HepG2 (cell line): ENCODE results near the gene IL1R1. TPM values are rescaled to one million over a fixed set of nuclear protein-coding genes. Genes with fewer than 3 reads are reported as not detected.

Source experiments
- BATF2 ChIP-seq: sonication (generic); formaldehyde crosslinking; IDR thresholded peaks from 2 replicates; pipeline ENCODE4 v1.8.0; 2022; ENCODE audit warnings: mild to moderate bottlenecking, missing genetic modification reagents, moderate library complexity
- CERS6 ChIP-seq: sonication (generic); formaldehyde crosslinking; IDR thresholded peaks from 2 replicates; pipeline ENCODE4 v1.5.0; 2020; ENCODE audit warnings: missing genetic modification reagents
- CSRNP2 ChIP-seq: sonication (generic); formaldehyde crosslinking; conservative IDR thresholded peaks from 2 replicates; pipeline ENCODE4 v1.8.0; 2022; ENCODE audit warnings: low read depth, missing genetic modification reagents
- DR1 ChIP-seq: sonication (generic); formaldehyde crosslinking; IDR thresholded peaks from 2 replicates; pipeline ENCODE4 v1.8.0; 2021; ENCODE audit warnings: mild to moderate bottlenecking, missing genetic modification reagents, inconsistent platforms
- EEA1 ChIP-seq: sonication (generic); formaldehyde crosslinking; IDR thresholded peaks from 2 replicates; pipeline ENCODE4 v1.5.1; 2020; ENCODE audit warnings: mild to moderate bottlenecking, missing genetic modification reagents, borderline replicate concordance
- HDAC2 ChIP-seq: sonication (generic); formaldehyde crosslinking; IDR thresholded peaks from 2 replicates; pipeline ENCODE4 v1.4.0; 2020; ENCODE audit warnings: missing genetic modification reagents
- HNRNPK ChIP-seq: fragments of 200-400 bp; formaldehyde crosslinking; IDR thresholded peaks from 2 replicates; pipeline ENCODE4 v1.6.1; 2018; ENCODE audit warnings: low read length, low read depth, moderate library complexity, mild to moderate bottlenecking; ENCODE audit not compliant: poor library complexity, severe bottlenecking
- KMT2A ChIP-seq: sonication (generic); formaldehyde crosslinking; IDR thresholded peaks from 2 replicates; pipeline ENCODE4 v1.4.0; 2020; ENCODE audit warnings: missing genetic modification reagents
- KMT2B ChIP-seq: IDR thresholded peaks from 2 replicates; pipeline ENCODE4 v1.6.1; 2016; ENCODE audit warnings: missing genetic modification reagents, missing compliant biosample characterization
- MAZ ChIP-seq, 2 experiments: sonication (generic) in 1 of 2; formaldehyde crosslinking in 1 of 2; IDR thresholded peaks; 2 replicates each; pipeline versions ENCODE4 v1.5.0 to v1.6.1; 2012 to 2020; ENCODE audit warnings: low read depth in 2 of 2, mild to moderate bottlenecking in 2 of 2, borderline replicate concordance in 1 of 2, improper control_type of control experiment in 1 of 2, low read length in 1 of 2, missing genetic modification reagents in 1 of 2, moderate library complexity in 1 of 2
- NFIC ChIP-seq: IDR thresholded peaks from 2 replicates; pipeline ENCODE4 v1.6.1; 2012; ENCODE audit warnings: mild to moderate bottlenecking, low read length, inconsistent platforms
- RBFOX2 ChIP-seq: fragments of 200-400 bp; formaldehyde crosslinking; IDR thresholded peaks from 2 replicates; pipeline ENCODE4 v1.6.1; 2017; ENCODE audit warnings: low read depth, mild to moderate bottlenecking, low read length
- RELA ChIP-seq: sonication (generic); formaldehyde crosslinking; IDR thresholded peaks from 2 replicates; pipeline ENCODE4 v1.4.0; 2020; ENCODE audit warnings: missing genetic modification reagents
- SALL2 ChIP-seq: sonication (generic); formaldehyde crosslinking; IDR thresholded peaks from 2 replicates; pipeline ENCODE4 v1.8.1; 2023; ENCODE audit warnings: mild to moderate bottlenecking, missing genetic modification reagents, inconsistent platforms
- SOX5 ChIP-seq: IDR thresholded peaks from 2 replicates; pipeline ENCODE4 v1.6.1; 2016; ENCODE audit warnings: borderline replicate concordance
- ZFAT ChIP-seq: sonication (generic); formaldehyde crosslinking; conservative IDR thresholded peaks from 2 replicates; pipeline ENCODE4 v1.8.1; 2023; ENCODE audit warnings: missing genetic modification reagents, inconsistent platforms
- ZHX1 ChIP-seq: sonication (generic); formaldehyde crosslinking; IDR thresholded peaks from 2 replicates; pipeline ENCODE4 v1.8.1; 2022; ENCODE audit warnings: low read depth, mild to moderate bottlenecking, missing genetic modification reagents
- ZMYM2 ChIP-seq: sonication (generic); formaldehyde crosslinking; IDR thresholded peaks from 2 replicates; pipeline ENCODE4 v1.8.0; 2022; ENCODE audit warnings: mild to moderate bottlenecking, missing genetic modification reagents
- ZNF333 ChIP-seq: sonication (generic); formaldehyde crosslinking; IDR thresholded peaks from 2 replicates; pipeline ENCODE4 v1.4.0; 2020; ENCODE audit warnings: mild to moderate bottlenecking, missing genetic modification reagents, borderline replicate concordance
- ZNF572 ChIP-seq: sonication (generic); formaldehyde crosslinking; IDR thresholded peaks from 2 replicates; pipeline ENCODE4 v1.5.1; 2020; ENCODE audit warnings: mild to moderate bottlenecking, missing genetic modification reagents
- ZNF580 ChIP-seq: IDR thresholded peaks from 2 replicates; pipeline ENCODE4 v1.6.1; 2016; ENCODE audit warnings: low read depth, borderline replicate concordance
- ZNF670 ChIP-seq: sonication (generic); formaldehyde crosslinking; IDR thresholded peaks from 2 replicates; pipeline ENCODE4 v1.8.0; 2022; ENCODE audit warnings: mild to moderate bottlenecking, missing genetic modification reagents, borderline replicate concordance
- ZNF720 ChIP-seq: sonication (generic); formaldehyde crosslinking; IDR thresholded peaks from 2 replicates; pipeline ENCODE4 v1.4.0; 2020; ENCODE audit warnings: missing genetic modification reagents
- polyA plus RNA-seq, 8 experiments: library from polyadenylated mRNA; depleted of rRNA in 3 of 8; stranded (reverse) in 7 of 8; unstranded in 1 of 8; fragments of >200 nt; fragmentation: Illumina TruSeq in 4 of 8; extraction: Trizol in 4 of 8; gene quantifications; 2 replicates each; pipeline versions ENCODE4 v1.2.1 to v1.2.3, GENCODE V29; 2011 to 2016; ENCODE audit warnings: low read depth in 4 of 8, missing spikeins in 1 of 8, mixed read lengths in 1 of 8; ENCODE audit not compliant: insufficient read depth in 1 of 8
- total RNA-seq, 5 experiments: library from RNA; depleted of rRNA; stranded (reverse); fragments of >200 nt; fragmentation: Illumina TruSeq; extraction: Trizol; gene quantifications; 2 replicates each; pipeline ENCODE4 v1.2.3, GENCODE V29; 2016; ENCODE audit warnings: low read depth in 1 of 5

IL1R1 gene
- total and polyA plus RNA-seq, 2 of the 13 experiments (the other 11 are each of a cell fraction or from before 2014, with no cell fraction given) = 38.0 to 93.1 TPM

- TF ChIP-seq CSRNP2 (no peak), CERS6 (no peak), ZFAT (no peak), ZNF720 (no peak), SOX5 (CRISPR knock-in tag) (peak; percentile 46; the same call in 1 of the 2 replicates), KMT2B (CRISPR knock-in tag) (no peak), RELA (CRISPR knock-in tag) (no peak), BATF2 (CRISPR knock-in tag) (no peak), MAZ (IDR thresholded peaks at IDR 0.05; ENCODE audit: borderline replicate concordance, low read depth, low read length) (no peak), MAZ (CRISPR knock-in tag; IDR thresholded peaks at IDR 0.05; ENCODE audit: low read depth) (no peak), HDAC2 (CRISPR knock-in tag) (peak; percentile 29; the same call in 1 of the 2 replicates), ZMYM2 (no peak), ZNF333 (CRISPR knock-in tag) (no peak), HNRNPK (no peak), ZHX1 (no peak), ZNF572 (CRISPR knock-in tag) (no peak), NFIC (0 out of 2 replicates have a peak, but pooled peaks have one; percentile 34), ZNF580 (CRISPR knock-in tag) (no peak; the same call in 1 of the 2 replicates), KMT2A (CRISPR knock-in tag) (no peak), SALL2 (CRISPR knock-in tag) (no peak), EEA1 (no peak), ZNF670 (peak; percentile 55; the same call in 1 of the 2 replicates), RBFOX2 (no peak), DR1 (CRISPR knock-in tag) (no peak)
These were observed 23.8 kb downstream of the IL1R1 start (continued) for GRCh38 chr2:102166189-102166845.
